Measurements from ENCODE around the gene TTC34. TPM values are rescaled to one million over a fixed set of nuclear protein-coding genes. Genes with fewer than 3 reads are reported as not detected.
"Not testable (repeated sequence)": the region's sequence is repeated elsewhere in the genome, so short reads cannot be mapped to it uniquely, and the experiment has no call there.

Gene TTC34
- total RNA-seq, 4 donors from 2014 or later, result 0.27 to 0.62 (median 0.58) TPM; not detected in 1

GRCh38 chr1:2629627-2630497, 171.6 kb downstream of the TTC34 start:
- H3K4me1 ChIP-seq, result peaks cover 0 to 29% (median 4%) of the 10 kb centered on the region in 3 donors
- H3K4me3 ChIP-seq, result no peak overlapping the region
- 53 to 88% methylated on average over 3 to 8 of the region's 23 CpGs for WGBS, 2 donors (ENCODE audit: low coverage in 1 of 2)
- H3K36me3 ChIP-seq, result no peaks in the 10 kb centered on the region
- TF ChIP-seq POLR2A (IDR thresholded peaks at IDR 0.05) (no peak), POLR2AphosphoS5 (IDR thresholded peaks at IDR 0.05) (no peak), EP300 (IDR thresholded peaks at IDR 0.05) (no peak)
- TF ChIP-seq, protein P1, sequence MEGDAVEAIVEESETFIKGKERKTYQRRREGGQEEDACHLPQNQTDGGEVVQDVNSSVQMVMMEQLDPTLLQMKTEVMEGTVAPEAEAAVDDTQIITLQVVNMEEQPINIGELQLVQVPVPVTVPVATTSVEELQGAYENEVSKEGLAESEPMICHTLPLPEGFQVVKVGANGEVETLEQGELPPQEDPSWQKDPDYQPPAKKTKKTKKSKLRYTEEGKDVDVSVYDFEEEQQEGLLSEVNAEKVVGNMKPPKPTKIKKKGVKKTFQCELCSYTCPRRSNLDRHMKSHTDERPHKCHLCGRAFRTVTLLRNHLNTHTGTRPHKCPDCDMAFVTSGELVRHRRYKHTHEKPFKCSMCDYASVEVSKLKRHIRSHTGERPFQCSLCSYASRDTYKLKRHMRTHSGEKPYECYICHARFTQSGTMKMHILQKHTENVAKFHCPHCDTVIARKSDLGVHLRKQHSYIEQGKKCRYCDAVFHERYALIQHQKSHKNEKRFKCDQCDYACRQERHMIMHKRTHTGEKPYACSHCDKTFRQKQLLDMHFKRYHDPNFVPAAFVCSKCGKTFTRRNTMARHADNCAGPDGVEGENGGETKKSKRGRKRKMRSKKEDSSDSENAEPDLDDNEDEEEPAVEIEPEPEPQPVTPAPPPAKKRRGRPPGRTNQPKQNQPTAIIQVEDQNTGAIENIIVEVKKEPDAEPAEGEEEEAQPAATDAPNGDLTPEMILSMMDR (IDR thresholded peaks at IDR 0.05), result no peak
- no peak overlapping the region for H3K27ac ChIP-seq
- no peak for ATAC-seq
- no peaks in the 10 kb centered on the region for H3K9me3 ChIP-seq
- peaks cover 97% of the 10 kb centered on the region for H3K27me3 ChIP-seq

DNA sequence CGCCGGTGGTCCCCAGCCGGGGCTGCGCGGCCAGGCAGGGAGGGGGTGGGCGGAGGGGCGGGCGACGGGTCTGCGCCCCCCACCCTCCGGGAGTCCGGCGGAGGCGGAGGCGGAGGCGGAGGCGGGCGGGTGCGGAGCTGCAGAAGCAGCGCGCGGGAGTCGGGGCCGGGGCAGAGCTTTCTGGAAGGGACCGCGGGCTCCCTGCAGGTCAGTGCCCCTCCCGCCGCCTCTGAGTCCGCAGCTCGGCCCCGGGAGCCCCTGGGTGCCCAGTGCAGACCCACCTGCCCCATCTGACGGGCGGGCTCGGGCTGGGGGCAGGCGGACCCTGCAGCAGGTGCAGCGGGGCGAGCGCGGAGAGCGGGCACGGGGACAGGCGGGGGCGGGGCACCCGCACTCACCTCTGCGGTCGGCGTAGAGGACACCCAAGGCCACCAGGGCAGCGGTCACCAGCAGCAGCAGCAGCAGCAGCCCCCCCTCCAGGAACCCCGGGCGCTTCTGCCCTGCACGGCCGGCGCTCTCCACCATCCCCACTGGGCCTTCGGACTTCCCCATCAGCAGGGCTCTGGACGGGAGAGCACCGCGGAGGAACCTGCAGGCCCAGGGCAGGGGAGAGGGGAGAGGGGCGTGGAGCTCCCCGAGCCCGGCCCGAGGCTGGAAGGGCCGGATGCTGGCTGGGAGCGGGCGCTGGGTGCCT, 172.4 kb downstream of the TTC34 start:
- Histone ChIP-seq H3K27me3 (peaks cover 100% of the 10 kb centered on the region), H3K36me3 (no peaks in the 10 kb centered on the region), H3K9me3 (no peaks in the 10 kb centered on the region), H3K27ac (no peak overlapping the region), H3K4me3 (no peak overlapping the region), H3K4me1 (peaks cover 0 to 27% (median 4%) of the 10 kb centered on the region in 3 donors)
- TF ChIP-seq POLR2A (IDR thresholded peaks at IDR 0.05), result no peak
- WGBS, 2 donors (ENCODE audit: low coverage in 1 of 2), result 50% methylated on average over 2 of the region's 64 CpGs; no CpG with 5 or more reads in 1 of the 2 donors
- ATAC-seq, result no peak

- Histone ChIP-seq H3K4me1 (peaks cover 0 to 20% (median 4%) of the 10 kb centered on the region in 3 donors), H3K4me3 (no peak overlapping the region), H3K27ac (no peak overlapping the region), H3K27me3 (peaks cover 99% of the 10 kb centered on the region), H3K36me3 (no peaks in the 10 kb centered on the region), H3K9me3 (no peaks in the 10 kb centered on the region)
- ATAC-seq, result no peak
- no peak for TF ChIP-seq EP300 (IDR thresholded peaks at IDR 0.05)
- TF ChIP-seq POLR2AphosphoS5 (IDR thresholded peaks at IDR 0.05), result no peak
- TF ChIP-seq, protein P1 (IDR thresholded peaks at IDR 0.05), result no peak
- no peak for TF ChIP-seq POLR2A (IDR thresholded peaks at IDR 0.05)
- WGBS, 2 donors (ENCODE audit: low coverage in 1 of 2), result no CpG with 5 or more reads among the region's 46 CpGs
Measured at GRCh38 chr1:2628191-2628932, 173.1 kb downstream of the TTC34 start.

- ATAC-seq, result no peak
- Histone ChIP-seq H3K27me3 (peaks cover 93% of the 10 kb centered on the region), H3K4me1 (peaks cover 0 to 16% (median 4%) of the 10 kb centered on the region in 3 donors), H3K4me3 (no peak overlapping the region), H3K36me3 (no peaks in the 10 kb centered on the region), H3K27ac (no peak overlapping the region), H3K9me3 (no peaks in the 10 kb centered on the region)
- 8% methylated on average over 2 of the region's 6 CpGs; no CpG with 5 or more reads in 1 of the 2 donors for WGBS, 2 donors (ENCODE audit: low coverage in 1 of 2)
- TF ChIP-seq POLR2AphosphoS5 (IDR thresholded peaks at IDR 0.05) (no peak), POLR2A (IDR thresholded peaks at IDR 0.05) (no peak), EP300 (IDR thresholded peaks at IDR 0.05) (no peak)
- TF ChIP-seq, protein P1 (IDR thresholded peaks at IDR 0.05), result no peak
Measured at GRCh38 chr1:2627746-2628145, 173.7 kb downstream of the TTC34 start.

DNA sequence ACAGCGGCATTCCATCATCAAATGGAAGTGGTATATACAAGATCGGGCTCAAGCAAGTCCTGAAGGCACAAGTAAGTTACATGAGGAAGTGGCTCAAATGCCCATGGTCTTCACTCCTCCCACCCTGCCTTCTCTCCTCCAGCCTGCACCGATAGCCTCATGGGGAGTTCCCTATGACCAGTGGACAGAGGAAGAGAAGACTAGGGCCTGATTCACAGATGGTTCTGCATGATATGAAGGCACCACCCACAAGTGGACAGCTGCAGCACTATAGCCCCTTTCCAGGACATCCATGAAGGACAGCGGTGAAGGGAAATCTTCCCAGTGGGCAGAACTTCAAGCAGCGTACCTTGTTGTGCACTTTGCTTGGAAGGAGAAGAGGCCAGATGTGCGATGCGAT, 175.7 kb downstream of the TTC34 start:
- H3K4me1 ChIP-seq, result peaks cover 0 to 16% (median 4%) of the 10 kb centered on the region in 3 donors
- WGBS, 2 donors (ENCODE audit: low coverage in 1 of 2), result 57 to 73% methylated on average over 5 to 6 of the region's 7 CpGs
- ATAC-seq, H3K27ac ChIP-seq, H3K36me3 ChIP-seq, H3K9me3 ChIP-seq, H3K4me3 ChIP-seq: not testable (repeated sequence)
- H3K27me3 ChIP-seq, result peaks cover 85% of the 10 kb centered on the region

All from gastroesophageal sphincter (tissue), 4 donors.